GM18909 (cell line): Measurements from ENCODE around the gene TARS3.
"Not testable (repeated sequence)": the region's sequence is repeated elsewhere in the genome, so short reads cannot be mapped to it uniquely, and the experiment has no call there.

Source experiments
- ATAC-seq: cut with Tn5 transposase; IDR thresholded peaks from one replicate; pipeline ENCODE4 v1.9.1; 2021; ENCODE audit warnings: mild to moderate bottlenecking; ENCODE audit not compliant: unreplicated experiment, poor library complexity

Gene TARS3

GRCh38 chr15:101723874-101724674 is at the start of gene TARS3:
TSS of gene TARS3 (minus strand) at chr15:101724473. CDS start at chr15:101724387, 86 bp downstream.
- ATAC-seq, result peak; percentile 86

DNA sequence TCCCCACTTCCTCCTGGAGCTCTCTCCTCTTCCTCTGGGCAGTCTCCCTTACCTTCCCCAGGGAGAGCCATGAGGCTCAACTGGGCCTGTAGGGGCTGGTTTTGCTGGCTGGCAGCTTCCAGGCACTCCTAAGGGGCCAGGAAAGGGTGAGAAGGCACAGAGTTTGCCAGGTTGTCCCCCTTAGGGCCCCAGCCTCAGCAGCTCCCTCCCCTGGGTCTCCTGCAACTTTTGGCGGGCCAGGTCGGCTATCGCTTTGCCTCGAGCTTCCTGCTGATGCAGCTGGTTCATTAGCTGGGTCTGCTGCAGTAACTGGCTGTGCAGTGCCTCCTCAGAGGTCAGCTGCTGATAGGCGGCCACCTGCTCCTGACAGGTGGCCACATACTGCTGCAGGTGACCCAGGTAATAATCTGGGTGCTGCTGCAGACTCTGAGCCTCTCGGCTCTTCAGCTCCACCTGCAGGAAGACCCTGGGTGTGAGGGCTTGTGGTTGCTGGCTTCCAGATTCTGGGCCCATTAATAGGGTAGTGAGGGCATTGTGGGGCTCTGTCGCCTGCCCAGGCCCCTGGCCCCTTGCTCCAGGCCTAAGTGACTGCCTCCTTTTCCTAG is 49.3 kb upstream of the TARS3 start:
- no peak for ATAC-seq

DNA sequence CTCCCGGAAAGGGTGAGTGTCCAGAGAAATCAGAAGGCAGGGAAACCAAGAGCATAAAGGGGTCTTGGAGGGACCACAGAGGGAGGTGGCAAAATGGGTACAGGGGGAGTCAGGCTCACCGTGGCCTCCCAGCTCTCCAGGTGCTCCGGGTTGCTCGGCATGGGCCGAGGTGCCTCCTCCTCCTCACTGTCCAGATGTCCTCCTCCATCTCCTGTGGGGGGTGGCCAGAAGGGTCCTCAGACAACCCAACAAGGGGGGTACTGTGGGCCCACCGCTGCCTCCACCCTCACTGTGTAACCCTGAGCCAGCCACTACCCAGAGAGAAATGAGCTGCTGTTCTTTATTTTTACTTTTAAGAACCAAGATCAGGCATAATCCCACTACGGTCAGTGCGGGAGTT is 48.6 kb upstream of the TARS3 start:
- no peak for ATAC-seq

GRCh38 chr15:101767083-101767640 is 42.9 kb upstream of the TARS3 start:
- ATAC-seq, result not testable (repeated sequence)

DNA sequence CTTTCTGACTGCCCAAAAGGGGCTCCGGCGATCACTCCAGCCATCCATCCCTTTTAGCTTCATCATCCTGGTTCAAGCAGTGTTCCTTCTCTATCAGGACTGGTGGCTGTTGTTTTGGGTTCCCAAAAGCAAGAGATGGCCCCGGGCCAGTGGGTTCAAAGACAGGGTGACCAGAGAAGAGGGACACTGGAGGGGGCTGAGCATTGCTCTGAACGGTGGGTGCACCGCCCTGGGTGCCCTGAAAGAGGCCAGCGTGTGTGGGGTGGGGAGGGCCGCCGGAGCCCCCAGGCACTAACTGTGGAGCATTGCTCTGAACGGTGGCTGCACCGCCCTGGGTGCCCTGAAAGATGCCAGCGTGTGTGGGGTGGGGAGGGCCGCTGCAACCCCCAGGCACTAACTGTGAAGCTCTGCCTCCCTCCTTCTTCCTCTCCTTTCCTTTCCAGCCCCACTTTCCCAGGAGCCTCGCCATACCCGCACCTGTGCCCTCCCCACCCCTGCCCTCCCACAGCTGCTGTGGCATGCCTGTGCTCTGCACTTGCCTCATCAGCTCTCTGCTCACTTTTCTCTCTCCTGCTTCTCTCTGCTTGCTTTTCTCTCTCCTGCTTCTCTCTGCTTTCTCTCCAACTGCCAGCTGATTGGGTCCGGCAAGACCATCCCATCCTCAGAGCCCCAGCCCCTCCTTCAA is 41.6 kb upstream of the TARS3 start:
- ATAC-seq, result no peak

GRCh38 chr15:101765340-101765671 is 41.0 kb upstream of the TARS3 start:
- ATAC-seq, result not testable (repeated sequence)

DNA sequence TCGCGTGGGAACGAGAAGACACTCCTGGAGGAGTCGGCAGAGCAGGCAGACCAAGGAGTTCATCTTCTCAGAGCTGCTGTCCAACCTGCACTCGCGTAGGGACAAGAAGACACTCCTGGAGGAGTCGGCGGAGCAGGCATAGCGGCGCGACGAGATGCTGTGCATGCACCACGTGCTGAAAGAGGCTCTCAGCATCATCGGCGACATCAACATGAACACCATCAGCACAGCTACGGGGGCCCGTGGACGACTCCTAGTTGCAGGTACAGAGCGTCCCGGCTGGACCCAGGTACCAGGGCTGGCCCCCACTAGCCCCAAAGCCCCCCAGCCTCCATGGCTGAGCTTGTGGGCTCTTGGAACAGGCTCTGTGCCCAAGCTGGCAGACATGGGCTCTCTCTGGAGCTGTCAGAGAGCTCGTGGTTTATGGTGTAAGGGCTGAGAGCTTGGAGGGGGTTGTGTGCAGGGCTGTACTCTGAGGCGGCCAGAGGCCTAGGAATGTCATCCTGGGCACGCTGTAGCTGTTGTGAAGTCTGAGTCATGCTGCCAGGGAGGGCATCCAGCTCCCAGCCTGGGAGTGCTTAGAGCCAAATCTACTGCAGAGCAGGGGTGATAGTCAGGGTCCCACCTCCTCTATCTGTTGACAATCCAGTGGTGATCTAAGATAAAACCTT is 40.5 kb upstream of the TARS3 start:
- not testable (repeated sequence) for ATAC-seq

DNA sequence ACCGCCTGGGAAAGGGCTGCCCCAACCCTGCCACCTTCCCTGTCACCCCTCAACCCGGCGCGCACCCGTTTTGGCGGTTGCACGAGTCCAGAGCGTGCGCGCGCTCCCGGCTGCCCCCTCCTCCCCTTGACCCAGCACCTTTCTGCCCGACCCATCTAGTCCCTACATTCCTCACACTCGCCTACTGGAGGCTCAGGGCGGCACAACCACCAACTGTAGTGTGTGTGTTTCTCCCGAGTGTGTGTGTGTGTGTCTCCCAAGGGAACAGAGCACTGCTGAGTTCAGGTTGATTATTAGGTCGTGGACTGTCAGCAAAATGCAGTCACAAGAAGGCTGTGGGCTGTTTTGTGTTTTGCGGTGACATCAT is 22.4 kb upstream of the TARS3 start:
- peak; percentile 50 for ATAC-seq

DNA sequence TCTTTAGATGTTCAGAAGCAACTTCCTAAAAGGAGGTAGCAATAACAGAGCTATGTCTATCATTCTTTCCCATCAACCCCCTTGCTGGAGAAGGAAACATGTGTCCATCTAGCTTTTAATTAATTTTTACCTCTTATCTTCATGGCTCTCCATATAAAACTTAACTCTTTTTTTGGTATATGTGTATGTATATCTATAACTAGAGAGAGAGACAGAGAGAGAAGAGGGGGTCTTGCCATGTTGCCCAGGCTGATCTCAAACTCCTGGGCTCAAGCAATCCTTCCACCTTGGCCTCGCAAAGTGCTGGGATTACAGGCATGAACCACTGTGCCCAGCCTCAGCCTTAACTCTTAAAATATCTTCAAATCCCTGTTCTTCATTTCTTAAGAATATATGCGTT is 10.6 kb upstream of the TARS3 start:
- not testable (repeated sequence) for ATAC-seq

GRCh38 chr15:101733545-101733944 is 9.3 kb upstream of the TARS3 start:
- no peak for ATAC-seq

DNA sequence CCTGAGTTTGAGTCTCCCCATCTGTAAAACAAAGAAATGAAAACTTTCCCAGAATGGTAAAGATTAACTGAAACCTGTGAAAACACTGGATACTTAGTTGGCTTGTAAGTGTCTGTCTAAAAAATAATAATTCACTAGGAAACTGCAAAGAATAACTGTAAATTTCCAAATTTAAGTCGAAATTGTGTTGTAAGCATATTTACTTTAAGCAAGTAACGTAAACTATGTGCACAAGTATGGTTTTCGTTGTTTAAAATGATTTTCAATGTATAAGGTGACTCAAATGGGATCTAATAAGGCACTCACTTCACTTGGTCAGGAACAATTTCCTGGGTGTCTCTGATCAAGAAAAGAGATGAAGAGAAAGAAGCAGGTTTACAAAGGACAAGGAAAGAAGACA is 8.5 kb upstream of the TARS3 start:
- ATAC-seq, result no peak

DNA sequence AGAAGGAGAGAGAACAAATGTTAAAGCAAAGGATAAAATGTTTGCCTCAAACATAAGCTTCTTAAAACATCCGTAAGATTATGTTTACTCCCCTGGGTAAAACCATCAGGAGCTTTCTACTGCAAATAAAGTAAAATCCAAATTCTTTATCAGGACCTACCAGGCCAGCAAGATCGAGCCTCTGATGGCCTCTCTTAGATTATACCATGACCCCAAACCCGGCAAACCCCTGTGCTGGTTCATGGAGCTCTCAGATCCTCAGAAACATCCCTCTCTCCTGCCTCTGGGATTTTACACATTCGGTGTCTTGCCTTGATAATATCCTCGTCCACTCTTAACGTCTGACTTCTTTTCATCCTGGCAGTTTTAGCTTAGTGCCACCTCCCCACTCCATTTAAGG is 7.5 kb upstream of the TARS3 start:
- ATAC-seq, result no peak

- no peak for ATAC-seq
Measured at GRCh38 chr15:101727186-101727585, 2.9 kb upstream of the TARS3 start.

DNA sequence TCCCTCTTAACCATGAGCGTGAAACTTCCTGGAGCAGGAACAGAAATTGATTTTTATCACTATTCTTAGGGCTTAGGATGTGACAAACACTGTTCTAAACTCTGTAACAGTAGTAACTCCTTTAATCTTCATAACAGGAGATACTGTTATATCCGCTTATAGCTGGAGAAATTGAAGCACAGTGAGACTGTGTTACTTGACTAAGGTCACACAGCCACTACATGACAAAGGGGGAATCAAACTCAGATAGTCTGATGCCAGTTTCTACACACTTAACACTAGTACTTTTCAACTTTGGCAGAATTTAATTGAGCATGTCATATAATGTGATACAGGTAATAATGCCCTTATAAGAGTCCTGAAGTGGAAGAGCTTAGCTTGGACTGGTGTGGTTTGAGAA is 800 bp upstream of the TARS3 start:
- no peak for ATAC-seq

DNA sequence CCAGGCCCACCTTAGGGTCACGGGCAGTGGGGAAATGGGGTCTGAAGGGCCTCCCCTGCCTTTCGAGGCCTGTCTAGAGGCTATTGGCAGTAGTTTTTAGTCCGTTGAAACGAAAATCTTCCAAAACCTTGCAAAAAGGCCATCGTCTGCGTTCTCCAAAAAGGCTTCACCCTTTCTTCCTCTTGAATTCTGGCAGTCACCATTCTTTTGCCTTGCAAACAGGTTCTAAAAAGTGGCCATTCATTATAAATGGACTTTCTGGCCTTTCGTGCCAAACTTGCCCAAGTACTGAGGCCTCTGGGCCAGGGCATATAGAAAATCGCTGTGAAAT is 367 bp upstream of the TARS3 start:
- no peak for ATAC-seq

DNA sequence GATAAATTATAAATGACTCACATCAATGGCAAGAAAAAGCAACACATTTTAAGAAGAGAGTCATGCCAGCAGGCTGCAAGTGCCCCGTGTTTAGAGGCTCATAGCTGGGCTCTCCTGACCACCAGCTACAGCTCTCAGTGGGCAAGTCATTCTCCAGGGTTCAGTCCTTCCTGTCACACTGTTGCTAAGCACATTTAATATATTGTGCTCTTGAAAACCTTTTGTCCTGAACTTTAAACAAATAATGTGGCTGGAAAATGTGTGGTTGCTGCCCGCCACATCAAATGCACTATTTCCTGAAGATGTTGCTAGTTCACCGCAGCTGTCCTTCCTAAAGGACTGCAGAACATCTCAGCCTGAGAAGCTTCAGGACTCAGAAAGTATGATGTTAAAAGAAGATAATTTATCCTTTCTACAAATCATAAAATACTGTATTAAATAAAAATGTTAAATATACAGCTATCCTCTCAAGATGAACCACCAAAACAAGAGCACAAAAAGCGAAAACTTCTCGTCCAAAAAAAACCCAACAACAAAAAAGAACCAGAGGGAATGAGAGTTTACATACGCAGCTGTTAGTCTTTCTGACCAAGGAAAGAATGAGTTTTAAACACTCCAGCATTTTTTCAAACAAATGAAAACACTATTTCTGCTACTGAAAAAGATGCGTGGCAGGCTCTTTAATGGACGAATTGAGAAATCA is 951 bp downstream of the TARS3 start:
- peak; percentile 44 for ATAC-seq

- ATAC-seq, result no peak
Measured at GRCh38 chr15:101718896-101719295, 5.4 kb downstream of the TARS3 start.

GRCh38 chr15:101712078-101712477 is 12.2 kb downstream of the TARS3 start:
- ATAC-seq, result no peak

- ATAC-seq, result no peak
Measured at GRCh38 chr15:101710806-101711205, 13.5 kb downstream of the TARS3 start.

DNA sequence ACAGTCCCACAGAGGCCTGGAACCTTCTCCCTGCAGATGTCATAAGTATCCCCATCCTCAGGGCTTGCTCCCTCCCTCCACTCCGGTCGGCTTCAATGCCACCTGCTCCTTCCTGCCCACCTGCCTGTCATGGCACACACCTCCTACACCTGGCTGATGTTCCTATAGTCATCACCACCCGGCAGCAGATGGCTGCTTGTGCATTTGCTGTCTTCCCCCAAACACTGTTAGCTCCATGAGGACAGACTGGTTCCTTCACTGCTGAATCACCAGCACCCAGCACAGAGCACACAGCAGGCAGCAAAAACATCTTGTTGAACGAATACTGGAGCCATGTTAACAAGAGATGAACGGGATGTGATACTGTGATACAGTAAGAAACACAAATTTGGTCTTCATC is 14.8 kb downstream of the TARS3 start:
- no peak for ATAC-seq
